Mesothelial cell of epicardium (in vitro differentiated cells): Measurements from ENCODE around the gene STXBP5. TPM values are rescaled to one million over a fixed set of nuclear protein-coding genes. Genes with fewer than 3 reads are reported as not detected.

Source experiments
- DNase-seq, 2 experiments: peaks; one replicate each; pipeline ENCODE4 v3.0.0; 2021; ENCODE audit warnings: low spot score in 2 of 2; ENCODE audit not compliant: unreplicated experiment in 2 of 2
- H3K27ac Mint-ChIP-seq: 2 replicates; pipeline ENCODE4 v1.8.0; 2021; ENCODE audit warnings: mixed read lengths
- H3K27me3 Mint-ChIP-seq: 2 replicates; pipeline ENCODE4 v1.8.0; 2021; ENCODE audit warnings: low read depth, mixed read lengths
- H3K36me3 Mint-ChIP-seq: 2 replicates; pipeline ENCODE4 v1.8.0; 2021; ENCODE audit warnings: mixed read lengths
- H3K4me1 Mint-ChIP-seq: 2 replicates; pipeline ENCODE4 v1.8.0; 2021; ENCODE audit warnings: mixed read lengths
- H3K4me3 Mint-ChIP-seq: 2 replicates; pipeline ENCODE4 v1.8.0; 2021; ENCODE audit warnings: mild to moderate bottlenecking, moderate library complexity, mixed read lengths
- H3K9me3 Mint-ChIP-seq: 2 replicates; pipeline ENCODE4 v1.8.0; 2021; ENCODE audit warnings: mixed read lengths
- CTCF ChIP-seq: fragments of 200-600 bp; sonication (generic); IDR thresholded peaks from one replicate; pipeline ENCODE4 v1.5.0; 2021; ENCODE audit warnings: antibody characterized with exemption; ENCODE audit not compliant: unreplicated experiment
- total RNA-seq: library from RNA; stranded (reverse); gene quantifications from 3 replicates; pipeline ENCODE4 v1.2.1, GENCODE V29; 2021

The STXBP5 gene
- total RNA-seq, 1 donor from 2014 or later, result 22.0 TPM

GRCh38 chr6:147430811-147431210 lies 226.6 kb downstream of the STXBP5 start:
- H3K36me3 Mint-ChIP-seq, result no peaks in the 10 kb centered on the region
- peaks cover 27% of the 10 kb centered on the region for H3K27me3 Mint-ChIP-seq
- no peaks in the 10 kb centered on the region for H3K9me3 Mint-ChIP-seq
- H3K27ac Mint-ChIP-seq, result no peak overlapping the region
- no peak for TF ChIP-seq CTCF
- DNase-seq, result no peak
- no peak overlapping the region for H3K4me3 Mint-ChIP-seq
- peaks cover 38% of the 10 kb centered on the region for H3K4me1 Mint-ChIP-seq

GRCh38 chr6:147434076-147434475 lies 229.9 kb downstream of the STXBP5 start:
- H3K27me3 Mint-ChIP-seq, result peaks cover 20% of the 10 kb centered on the region
- H3K36me3 Mint-ChIP-seq, result no peaks in the 10 kb centered on the region
- DNase-seq, result no peak
- no peak overlapping the region for H3K27ac Mint-ChIP-seq
- no peak for TF ChIP-seq CTCF
- no peak overlapping the region for H3K4me3 Mint-ChIP-seq
- no peaks in the 10 kb centered on the region for H3K9me3 Mint-ChIP-seq
- peaks cover 28% of the 10 kb centered on the region for H3K4me1 Mint-ChIP-seq

GRCh38 chr6:147434516-147434915 lies 230.3 kb downstream of the STXBP5 start:
- Mint-ChIP-seq H3K9me3 (no peaks in the 10 kb centered on the region), H3K27me3 (peaks cover 20% of the 10 kb centered on the region), H3K27ac (no peak overlapping the region), H3K36me3 (no peaks in the 10 kb centered on the region), H3K4me3 (no peak overlapping the region), H3K4me1 (peaks cover 26% of the 10 kb centered on the region)
- no peak for DNase-seq
- no peak for TF ChIP-seq CTCF

GRCh38 chr6:147437615-147438014 lies 233.4 kb downstream of the STXBP5 start:
- Mint-ChIP-seq H3K36me3 (no peaks in the 10 kb centered on the region), H3K27ac (no peak overlapping the region), H3K9me3 (peaks cover 3% of the 10 kb centered on the region), H3K4me1 (peaks cover 14% of the 10 kb centered on the region), H3K27me3 (peaks cover 17% of the 10 kb centered on the region), H3K4me3 (no peak overlapping the region)
- no peak for DNase-seq
- TF ChIP-seq CTCF, result no peak

GRCh38 chr6:147438758-147439528 lies 234.7 kb downstream of the STXBP5 start:
- H3K27me3 Mint-ChIP-seq, result peaks cover 5% of the 10 kb centered on the region
- H3K9me3 Mint-ChIP-seq, result peaks cover 3% of the 10 kb centered on the region
- no peak overlapping the region for H3K4me3 Mint-ChIP-seq
- H3K36me3 Mint-ChIP-seq, result no peaks in the 10 kb centered on the region
- peaks cover 14% of the 10 kb centered on the region for H3K4me1 Mint-ChIP-seq
- H3K27ac Mint-ChIP-seq, result no peak overlapping the region
- no peak for DNase-seq
- TF ChIP-seq CTCF, result no peak
